K562 (cell line): Measurements from ENCODE around the gene CSF1R. TPM values are rescaled to one million over a fixed set of nuclear protein-coding genes. Genes with fewer than 3 reads are reported as not detected.
A peak's percentile ranks its signal among the peaks of the same experiment; 100 is the strongest.

ENCODE experiments used
- C11orf30 ChIP-seq: fragments of 450-650 bp; IDR thresholded peaks from 2 replicates; pipeline ENCODE4 v1.6.1; 2016; ENCODE audit warnings: low read depth, mild to moderate bottlenecking
- CEBPG ChIP-seq, 3 experiments: fragments of 200-800 bp in 1 of 3; sonication (Bioruptor generic) in 1 of 3; sonication (generic) in 1 of 3; formaldehyde crosslinking in 1 of 3; IDR thresholded peaks in 2 of 3; conservative IDR thresholded peaks in 1 of 3; 2 replicates each; pipeline versions ENCODE4 v1.6.1 to v1.8.0; 2016 to 2022; ENCODE audit warnings: missing compliant biosample characterization in 2 of 3, missing genetic modification characterization in 2 of 3, mild to moderate bottlenecking in 1 of 3, missing genetic modification reagents in 1 of 3
- CXXC5 ChIP-seq: fragments of 250-450 bp; sonication (Bioruptor Pico); IDR thresholded peaks from 2 replicates; pipeline ENCODE4 v1.8.0; 2022; ENCODE audit warnings: inconsistent platforms, mild to moderate bottlenecking, moderate library complexity
- EP400 ChIP-seq: fragments of 450-650 bp; IDR thresholded peaks from 2 replicates; pipeline ENCODE4 v1.6.1; 2017; ENCODE audit warnings: antibody characterized with exemption, mild to moderate bottlenecking, moderate library complexity
- HDAC8 ChIP-seq: fragments of 450-650 bp; IDR thresholded peaks from 2 replicates; pipeline ENCODE4 v1.6.1; 2016; ENCODE audit warnings: mild to moderate bottlenecking, missing genetic modification characterization, moderate library complexity, missing compliant biosample characterization
- KHSRP ChIP-seq: fragments of 450-650 bp; IDR thresholded peaks from 2 replicates; pipeline ENCODE4 v1.6.1; 2017
- KLF13 ChIP-seq: fragments of 450-650 bp; IDR thresholded peaks from 2 replicates; pipeline ENCODE4 v1.6.1; 2016; ENCODE audit warnings: missing genetic modification characterization, low read depth, mild to moderate bottlenecking, missing compliant biosample characterization, moderate library complexity, borderline replicate concordance
- MEF2A ChIP-seq: IDR thresholded peaks from 2 replicates; pipeline ENCODE4 v1.6.1; 2011; ENCODE audit warnings: low read depth, mild to moderate bottlenecking, low read length, moderate library complexity; ENCODE audit not compliant: control insufficient read depth
- PHF20 ChIP-seq: fragments of 450-650 bp; IDR thresholded peaks from 2 replicates; pipeline ENCODE4 v1.6.1; 2018; ENCODE audit not compliant: partially characterized antibody
- RB1 ChIP-seq: fragments of 450-650 bp; IDR thresholded peaks from 2 replicates; pipeline ENCODE4 v1.6.1; 2017; ENCODE audit warnings: low read depth, mild to moderate bottlenecking
- WHSC1 ChIP-seq: IDR thresholded peaks from one replicate; pipeline ENCODE4 v1.6.1; 2012; ENCODE audit warnings: low read length, control low read depth, inconsistent platforms
- ZNF408 ChIP-seq: fragments of 250-450 bp; sonication (Bioruptor Pico); IDR thresholded peaks from 2 replicates; pipeline ENCODE4 v1.4.0; 2020; ENCODE audit warnings: low read depth, mild to moderate bottlenecking, moderate library complexity
- ZNF431 ChIP-seq: sonication (generic); formaldehyde crosslinking; IDR thresholded peaks from 2 replicates; pipeline ENCODE4 v1.8.0; 2022; ENCODE audit warnings: mild to moderate bottlenecking, missing genetic modification reagents
- polyA plus RNA-seq, 8 experiments: library from polyadenylated mRNA; depleted of rRNA in 4 of 8; stranded (reverse) in 5 of 8; unstranded in 3 of 8; fragments of >200 nt; fragmentation: Nextera tagmentation in 2 of 8; fragmentation: Illumina TruSeq in 1 of 8; extraction: Ambion mirVana in 2 of 8; extraction: Trizol in 1 of 8; gene quantifications; 2 replicates each; pipeline versions ENCODE4 v1.2.1 to v1.2.3, GENCODE V29; 2011 to 2014; ENCODE audit warnings: inconsistent platforms in 1 of 8, missing spikeins in 1 of 8
- total RNA-seq, 7 experiments: library from RNA; depleted of rRNA in 6 of 7; stranded (reverse); fragments of >200 nt in 6 of 7; fragmentation: Illumina TruSeq in 2 of 7; extraction: Trizol in 2 of 7; gene quantifications; 2 replicates each; pipeline versions ENCODE4 v1.2.1 to v1.2.3, GENCODE V29; 2011 to 2021; ENCODE audit warnings: low replicate concordance in 1 of 7
- TF ChIP-seq, protein P1 (sequence below): fragments of 450-650 bp; IDR thresholded peaks from 2 replicates; pipeline ENCODE4 v1.6.1; 2016; ENCODE audit warnings: mild to moderate bottlenecking, moderate library complexity

CSF1R gene
- total and polyA plus RNA-seq, 9 of the 15 experiments (the other 6 are each of a cell fraction or from before 2014, with no cell fraction given): 0.03 to 0.64 (median 0.20) TPM; not detected in 6

DNA sequence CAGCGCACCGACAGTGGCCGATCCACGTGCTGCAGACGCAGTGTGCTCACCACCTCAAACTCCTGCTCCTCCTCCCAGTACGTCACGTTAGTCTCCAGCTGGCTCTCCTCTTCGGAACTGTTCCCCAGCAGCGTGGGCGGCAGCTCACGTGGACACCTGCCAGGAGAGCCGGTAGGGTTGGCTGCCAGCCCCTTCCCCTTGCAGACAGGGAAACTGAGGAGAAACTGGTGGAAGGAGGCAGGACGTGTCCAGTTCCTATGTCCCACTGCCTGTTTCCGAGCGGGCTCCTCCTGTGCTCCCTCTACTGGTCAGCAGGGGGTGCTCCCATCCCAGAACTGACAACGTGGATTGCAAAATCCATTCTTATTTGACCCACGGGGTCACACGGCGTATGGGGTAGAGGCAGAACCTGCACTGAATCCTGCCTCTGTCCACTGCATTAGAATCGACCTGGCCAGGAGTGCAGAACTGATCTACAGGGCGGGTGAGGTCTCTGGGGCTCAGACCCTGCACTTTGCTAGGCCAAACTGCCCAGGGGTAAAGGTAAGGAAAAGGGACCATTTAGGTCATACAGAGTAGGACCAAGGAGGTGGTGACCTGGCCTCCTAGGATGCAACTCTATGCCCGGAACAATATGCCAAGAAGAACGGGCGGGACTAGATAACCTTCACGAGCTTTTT is 43.6 kb upstream of the CSF1R start (continued):
- TF ChIP-seq, protein P1, sequence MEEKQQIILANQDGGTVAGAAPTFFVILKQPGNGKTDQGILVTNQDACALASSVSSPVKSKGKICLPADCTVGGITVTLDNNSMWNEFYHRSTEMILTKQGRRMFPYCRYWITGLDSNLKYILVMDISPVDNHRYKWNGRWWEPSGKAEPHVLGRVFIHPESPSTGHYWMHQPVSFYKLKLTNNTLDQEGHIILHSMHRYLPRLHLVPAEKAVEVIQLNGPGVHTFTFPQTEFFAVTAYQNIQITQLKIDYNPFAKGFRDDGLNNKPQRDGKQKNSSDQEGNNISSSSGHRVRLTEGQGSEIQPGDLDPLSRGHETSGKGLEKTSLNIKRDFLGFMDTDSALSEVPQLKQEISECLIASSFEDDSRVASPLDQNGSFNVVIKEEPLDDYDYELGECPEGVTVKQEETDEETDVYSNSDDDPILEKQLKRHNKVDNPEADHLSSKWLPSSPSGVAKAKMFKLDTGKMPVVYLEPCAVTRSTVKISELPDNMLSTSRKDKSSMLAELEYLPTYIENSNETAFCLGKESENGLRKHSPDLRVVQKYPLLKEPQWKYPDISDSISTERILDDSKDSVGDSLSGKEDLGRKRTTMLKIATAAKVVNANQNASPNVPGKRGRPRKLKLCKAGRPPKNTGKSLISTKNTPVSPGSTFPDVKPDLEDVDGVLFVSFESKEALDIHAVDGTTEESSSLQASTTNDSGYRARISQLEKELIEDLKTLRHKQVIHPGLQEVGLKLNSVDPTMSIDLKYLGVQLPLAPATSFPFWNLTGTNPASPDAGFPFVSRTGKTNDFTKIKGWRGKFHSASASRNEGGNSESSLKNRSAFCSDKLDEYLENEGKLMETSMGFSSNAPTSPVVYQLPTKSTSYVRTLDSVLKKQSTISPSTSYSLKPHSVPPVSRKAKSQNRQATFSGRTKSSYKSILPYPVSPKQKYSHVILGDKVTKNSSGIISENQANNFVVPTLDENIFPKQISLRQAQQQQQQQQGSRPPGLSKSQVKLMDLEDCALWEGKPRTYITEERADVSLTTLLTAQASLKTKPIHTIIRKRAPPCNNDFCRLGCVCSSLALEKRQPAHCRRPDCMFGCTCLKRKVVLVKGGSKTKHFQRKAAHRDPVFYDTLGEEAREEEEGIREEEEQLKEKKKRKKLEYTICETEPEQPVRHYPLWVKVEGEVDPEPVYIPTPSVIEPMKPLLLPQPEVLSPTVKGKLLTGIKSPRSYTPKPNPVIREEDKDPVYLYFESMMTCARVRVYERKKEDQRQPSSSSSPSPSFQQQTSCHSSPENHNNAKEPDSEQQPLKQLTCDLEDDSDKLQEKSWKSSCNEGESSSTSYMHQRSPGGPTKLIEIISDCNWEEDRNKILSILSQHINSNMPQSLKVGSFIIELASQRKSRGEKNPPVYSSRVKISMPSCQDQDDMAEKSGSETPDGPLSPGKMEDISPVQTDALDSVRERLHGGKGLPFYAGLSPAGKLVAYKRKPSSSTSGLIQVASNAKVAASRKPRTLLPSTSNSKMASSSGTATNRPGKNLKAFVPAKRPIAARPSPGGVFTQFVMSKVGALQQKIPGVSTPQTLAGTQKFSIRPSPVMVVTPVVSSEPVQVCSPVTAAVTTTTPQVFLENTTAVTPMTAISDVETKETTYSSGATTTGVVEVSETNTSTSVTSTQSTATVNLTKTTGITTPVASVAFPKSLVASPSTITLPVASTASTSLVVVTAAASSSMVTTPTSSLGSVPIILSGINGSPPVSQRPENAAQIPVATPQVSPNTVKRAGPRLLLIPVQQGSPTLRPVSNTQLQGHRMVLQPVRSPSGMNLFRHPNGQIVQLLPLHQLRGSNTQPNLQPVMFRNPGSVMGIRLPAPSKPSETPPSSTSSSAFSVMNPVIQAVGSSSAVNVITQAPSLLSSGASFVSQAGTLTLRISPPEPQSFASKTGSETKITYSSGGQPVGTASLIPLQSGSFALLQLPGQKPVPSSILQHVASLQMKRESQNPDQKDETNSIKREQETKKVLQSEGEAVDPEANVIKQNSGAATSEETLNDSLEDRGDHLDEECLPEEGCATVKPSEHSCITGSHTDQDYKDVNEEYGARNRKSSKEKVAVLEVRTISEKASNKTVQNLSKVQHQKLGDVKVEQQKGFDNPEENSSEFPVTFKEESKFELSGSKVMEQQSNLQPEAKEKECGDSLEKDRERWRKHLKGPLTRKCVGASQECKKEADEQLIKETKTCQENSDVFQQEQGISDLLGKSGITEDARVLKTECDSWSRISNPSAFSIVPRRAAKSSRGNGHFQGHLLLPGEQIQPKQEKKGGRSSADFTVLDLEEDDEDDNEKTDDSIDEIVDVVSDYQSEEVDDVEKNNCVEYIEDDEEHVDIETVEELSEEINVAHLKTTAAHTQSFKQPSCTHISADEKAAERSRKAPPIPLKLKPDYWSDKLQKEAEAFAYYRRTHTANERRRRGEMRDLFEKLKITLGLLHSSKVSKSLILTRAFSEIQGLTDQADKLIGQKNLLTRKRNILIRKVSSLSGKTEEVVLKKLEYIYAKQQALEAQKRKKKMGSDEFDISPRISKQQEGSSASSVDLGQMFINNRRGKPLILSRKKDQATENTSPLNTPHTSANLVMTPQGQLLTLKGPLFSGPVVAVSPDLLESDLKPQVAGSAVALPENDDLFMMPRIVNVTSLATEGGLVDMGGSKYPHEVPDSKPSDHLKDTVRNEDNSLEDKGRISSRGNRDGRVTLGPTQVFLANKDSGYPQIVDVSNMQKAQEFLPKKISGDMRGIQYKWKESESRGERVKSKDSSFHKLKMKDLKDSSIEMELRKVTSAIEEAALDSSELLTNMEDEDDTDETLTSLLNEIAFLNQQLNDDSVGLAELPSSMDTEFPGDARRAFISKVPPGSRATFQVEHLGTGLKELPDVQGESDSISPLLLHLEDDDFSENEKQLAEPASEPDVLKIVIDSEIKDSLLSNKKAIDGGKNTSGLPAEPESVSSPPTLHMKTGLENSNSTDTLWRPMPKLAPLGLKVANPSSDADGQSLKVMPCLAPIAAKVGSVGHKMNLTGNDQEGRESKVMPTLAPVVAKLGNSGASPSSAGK: peak; percentile 85
- TF ChIP-seq WHSC1 (no peak), ZNF431 (0 out of 2 replicates have a peak, but pooled peaks have one; percentile 48), KLF13 (tag) (no peak), CEBPG (CRISPR knock-in tag; IDR thresholded peaks at IDR 0.05) (peak; percentile 95), CEBPG (tag; conservative IDR thresholded peaks at IDR 0.05 in 1 of 2, IDR thresholded peaks at IDR 0.05 in 1 of 2) (peak; percentile 90 to 92), KHSRP (no peak), CXXC5 (peak; percentile 49), PHF20 (no peak), ZNF408 (no peak), C11orf30 (no peak), RB1 (no peak), EP400 (no peak), HDAC8 (tag) (no peak), MEF2A (no peak)
